Activated T-cell treated with anti-CD3 and anti-CD28 coated beads, Interleukin-2, amount 50 U/mL, for 72 hours (primary cell): ENCODE results near the gene LRRC1. TPM values are rescaled to one million over a fixed set of nuclear protein-coding genes. Genes with fewer than 3 reads are reported as not detected.

Source experiments
- ATAC-seq, 2 donors: fragments of 150-1000 bp; cut with Tn5 transposase; replicated peaks in 1 of 2; 2 replicates each; pipeline ENCODE4 v1.10.0; 2021; ENCODE audit warnings: moderate library complexity in 2 of 2, mild to moderate bottlenecking in 1 of 2
- DNase-seq, 2 donors: peaks; one replicate each; pipeline ENCODE4 v3.0.0; 2021 to 2022; ENCODE audit warnings: mixed read lengths in 1 of 2
- H3K27ac Mint-ChIP-seq: one replicate; pipeline ENCODE4 v1.8.0; 2022; ENCODE audit warnings: mild to moderate bottlenecking, moderate library complexity, mixed read lengths
- H3K27me3 Mint-ChIP-seq: one replicate; pipeline ENCODE4 v1.8.0; 2022; ENCODE audit warnings: low read depth, mixed read lengths
- H3K36me3 Mint-ChIP-seq, 2 donors: one replicate each; pipeline ENCODE4 v1.8.0; 2022; ENCODE audit warnings: mixed read lengths in 2 of 2, mild to moderate bottlenecking in 1 of 2; ENCODE audit not compliant: insufficient read depth in 2 of 2
- H3K4me1 Mint-ChIP-seq: one replicate; pipeline ENCODE4 v1.8.0; 2022; ENCODE audit warnings: low read depth, mixed read lengths
- H3K4me3 Mint-ChIP-seq, 2 donors: one replicate each; pipeline ENCODE4 v1.8.0; 2022; ENCODE audit warnings: mild to moderate bottlenecking in 2 of 2, mixed read lengths in 2 of 2, moderate library complexity in 2 of 2
- H3K9me3 Mint-ChIP-seq, 2 donors: one replicate each; pipeline ENCODE4 v1.8.0; 2022; ENCODE audit warnings: mixed read lengths in 2 of 2
- total RNA-seq, 2 donors: library from RNA; stranded (reverse); gene quantifications; one replicate each; pipeline ENCODE4 v1.2.3, GENCODE V29; 2022

Gene LRRC1
- total RNA-seq, 2 donors from 2014 or later = 3.6 to 4.4 TPM

GRCh38 chr6:53920881-53921280 is 126.1 kb downstream of the LRRC1 start:
- no peak overlapping the region for H3K4me3 Mint-ChIP-seq
- ATAC-seq = no peak
- H3K4me1 Mint-ChIP-seq = no peaks in the 10 kb centered on the region
- H3K27me3 Mint-ChIP-seq = no peaks in the 10 kb centered on the region
- H3K9me3 Mint-ChIP-seq = no peaks in the 10 kb centered on the region
- no peak overlapping the region for H3K27ac Mint-ChIP-seq
- DNase-seq = no peak
- H3K36me3 Mint-ChIP-seq = peaks cover 0 to 2% of the 10 kb centered on the region in 2 donors

GRCh38 chr6:53921639-53922038 is 126.8 kb downstream of the LRRC1 start:
- peaks cover 0 to 2% of the 10 kb centered on the region in 2 donors for H3K36me3 Mint-ChIP-seq
- H3K27me3 Mint-ChIP-seq = no peaks in the 10 kb centered on the region
- no peak overlapping the region for H3K27ac Mint-ChIP-seq

GRCh38 chr6:53922539-53922981 is 127.8 kb downstream of the LRRC1 start:
- Mint-ChIP-seq H3K27ac (no peak overlapping the region), H3K36me3 (peaks cover 0 to 2% of the 10 kb centered on the region in 2 donors), H3K9me3 (no peaks in the 10 kb centered on the region), H3K27me3 (no peaks in the 10 kb centered on the region), H3K4me3 (no peak overlapping the region), H3K4me1 (no peaks in the 10 kb centered on the region)
- DNase-seq (no peak), ATAC-seq (no peak)

More at GRCh38 chr6:53921639-53922038, 126.8 kb downstream of the LRRC1 start:
- DNase-seq (no peak), ATAC-seq (no peak)
- H3K4me3 Mint-ChIP-seq = no peak overlapping the region
- no peaks in the 10 kb centered on the region for H3K9me3 Mint-ChIP-seq
- H3K4me1 Mint-ChIP-seq = no peaks in the 10 kb centered on the region

- ATAC-seq (no peak), DNase-seq (no peak)
- Mint-ChIP-seq H3K4me3 (no peak overlapping the region), H3K27ac (no peak overlapping the region), H3K27me3 (no peaks in the 10 kb centered on the region), H3K9me3 (no peaks in the 10 kb centered on the region), H3K36me3 (peaks cover 0 to 2% of the 10 kb centered on the region in 2 donors), H3K4me1 (no peaks in the 10 kb centered on the region)
These were observed 129.5 kb downstream of the LRRC1 start for GRCh38 chr6:53924277-53924676.

GRCh38 chr6:53924821-53925422 is 130.1 kb downstream of the LRRC1 start:
- Mint-ChIP-seq H3K27me3 (no peaks in the 10 kb centered on the region), H3K36me3 (peaks cover 0 to 2% of the 10 kb centered on the region in 2 donors), H3K4me3 (no peak overlapping the region), H3K9me3 (no peaks in the 10 kb centered on the region), H3K27ac (no peak overlapping the region), H3K4me1 (no peaks in the 10 kb centered on the region)
- ATAC-seq (no peak), DNase-seq (no peak)

- H3K9me3 Mint-ChIP-seq = no peaks in the 10 kb centered on the region
- H3K27me3 Mint-ChIP-seq = no peaks in the 10 kb centered on the region
- H3K4me1 Mint-ChIP-seq = no peaks in the 10 kb centered on the region
- ATAC-seq (no peak), DNase-seq (no peak)
- no peak overlapping the region for H3K4me3 Mint-ChIP-seq
- H3K27ac Mint-ChIP-seq = no peak overlapping the region
- H3K36me3 Mint-ChIP-seq = no peaks in the 10 kb centered on the region
These were observed 131.1 kb downstream of the LRRC1 start for GRCh38 chr6:53925891-53926290.

GRCh38 chr6:53926505-53926904 is 131.7 kb downstream of the LRRC1 start:
- Mint-ChIP-seq H3K4me3 (no peak overlapping the region), H3K9me3 (no peaks in the 10 kb centered on the region), H3K36me3 (no peaks in the 10 kb centered on the region), H3K27me3 (no peaks in the 10 kb centered on the region), H3K27ac (no peak overlapping the region), H3K4me1 (no peaks in the 10 kb centered on the region)
- ATAC-seq (no peak), DNase-seq (no peak)

GRCh38 chr6:53928641-53929040 is 133.8 kb downstream of the LRRC1 start:
- Mint-ChIP-seq H3K27ac (no peak overlapping the region), H3K4me1 (no peaks in the 10 kb centered on the region), H3K4me3 (no peak overlapping the region), H3K9me3 (no peaks in the 10 kb centered on the region), H3K36me3 (no peaks in the 10 kb centered on the region), H3K27me3 (no peaks in the 10 kb centered on the region)
- ATAC-seq = no peak
- DNase-seq = no peak

GRCh38 chr6:53929041-53929820 is 134.4 kb downstream of the LRRC1 start:
- Mint-ChIP-seq H3K9me3 (no peaks in the 10 kb centered on the region), H3K27me3 (no peaks in the 10 kb centered on the region), H3K4me1 (no peaks in the 10 kb centered on the region), H3K4me3 (no peak overlapping the region), H3K27ac (no peak overlapping the region), H3K36me3 (no peaks in the 10 kb centered on the region)
- no peak for DNase-seq
- ATAC-seq = no peak

GRCh38 chr6:53929821-53930120 is 135.0 kb downstream of the LRRC1 start:
- Mint-ChIP-seq H3K36me3 (no peaks in the 10 kb centered on the region), H3K4me3 (no peak overlapping the region), H3K4me1 (no peaks in the 10 kb centered on the region), H3K9me3 (no peaks in the 10 kb centered on the region), H3K27me3 (no peaks in the 10 kb centered on the region), H3K27ac (no peak overlapping the region)
- no peak for DNase-seq
- no peak for ATAC-seq

GRCh38 chr6:53930330-53930729 is 135.5 kb downstream of the LRRC1 start:
- no peaks in the 10 kb centered on the region for H3K4me1 Mint-ChIP-seq

GRCh38 chr6:53931086-53931485 is 136.3 kb downstream of the LRRC1 start:
- Mint-ChIP-seq H3K9me3 (no peaks in the 10 kb centered on the region), H3K4me1 (no peaks in the 10 kb centered on the region), H3K36me3 (no peaks in the 10 kb centered on the region), H3K27ac (no peak overlapping the region), H3K4me3 (no peak overlapping the region), H3K27me3 (no peaks in the 10 kb centered on the region)
- ATAC-seq (no peak), DNase-seq (no peak)

More at GRCh38 chr6:53930330-53930729, 135.5 kb downstream of the LRRC1 start:
- no peaks in the 10 kb centered on the region for H3K27me3 Mint-ChIP-seq
- no peak overlapping the region for H3K27ac Mint-ChIP-seq
- ATAC-seq (no peak), DNase-seq (no peak)
- H3K4me3 Mint-ChIP-seq = no peak overlapping the region
- H3K9me3 Mint-ChIP-seq = no peaks in the 10 kb centered on the region
- no peaks in the 10 kb centered on the region for H3K36me3 Mint-ChIP-seq

GRCh38 chr6:53932516-53932915 is 137.7 kb downstream of the LRRC1 start:
- ATAC-seq (no peak), DNase-seq (no peak)
- Mint-ChIP-seq H3K9me3 (no peaks in the 10 kb centered on the region), H3K27me3 (peaks cover 6% of the 10 kb centered on the region), H3K4me1 (peaks cover 4% of the 10 kb centered on the region), H3K36me3 (no peaks in the 10 kb centered on the region), H3K4me3 (no peak overlapping the region), H3K27ac (no peak overlapping the region)

GRCh38 chr6:53934023-53934422 is 139.2 kb downstream of the LRRC1 start:
- H3K36me3 Mint-ChIP-seq = no peaks in the 10 kb centered on the region
- H3K27ac Mint-ChIP-seq = no peak overlapping the region
- H3K4me3 Mint-ChIP-seq = no peak overlapping the region
- no peaks in the 10 kb centered on the region for H3K9me3 Mint-ChIP-seq
- DNase-seq (no peak), ATAC-seq (no peak)
- H3K4me1 Mint-ChIP-seq = peaks cover 17% of the 10 kb centered on the region
- H3K27me3 Mint-ChIP-seq = peaks cover 16% of the 10 kb centered on the region
